K562 (cell line): Measurements from ENCODE around the gene IGFL1. TPM values are rescaled to one million over a fixed set of nuclear protein-coding genes. Genes with fewer than 3 reads are reported as not detected.
A peak's percentile ranks its signal among the peaks of the same experiment; 100 is the strongest.

Experiments
- REST ChIP-seq, 2 experiments: fragments of 450-650 bp; formaldehyde crosslinking in 1 of 2; IDR thresholded peaks; 2 replicates each; pipeline versions ENCODE4 v1.4.0 to v1.6.1; 2014 to 2020; ENCODE audit warnings: mild to moderate bottlenecking in 2 of 2, borderline replicate concordance in 1 of 2, low read depth in 1 of 2
- polyA plus RNA-seq, 8 experiments: library from polyadenylated mRNA; depleted of rRNA in 4 of 8; stranded (reverse) in 5 of 8; unstranded in 3 of 8; fragments of >200 nt; fragmentation: Nextera tagmentation in 2 of 8; fragmentation: Illumina TruSeq in 1 of 8; extraction: Ambion mirVana in 2 of 8; extraction: Trizol in 1 of 8; gene quantifications; 2 replicates each; pipeline versions ENCODE4 v1.2.1 to v1.2.3, GENCODE V29; 2011 to 2014; ENCODE audit warnings: inconsistent platforms in 1 of 8, missing spikeins in 1 of 8
- total RNA-seq, 7 experiments: library from RNA; depleted of rRNA in 6 of 7; stranded (reverse); fragments of >200 nt in 6 of 7; fragmentation: Illumina TruSeq in 2 of 7; extraction: Trizol in 2 of 7; gene quantifications; 2 replicates each; pipeline versions ENCODE4 v1.2.1 to v1.2.3, GENCODE V29; 2011 to 2021; ENCODE audit warnings: low replicate concordance in 1 of 7
- TF ChIP-seq, protein P1 (sequence below): sonication (generic); formaldehyde crosslinking; IDR thresholded peaks from 2 replicates; pipeline ENCODE4 v1.9.0; 2022; ENCODE audit warnings: mild to moderate bottlenecking, missing genetic modification reagents

IGFL1 gene
- total and polyA plus RNA-seq, 9 of the 15 experiments (the other 6 are each of a cell fraction or from before 2014, with no cell fraction given) = not detected

GRCh38 chr19:46205183-46205984 lies 24.2 kb upstream of the IGFL1 start (continued):
- TF ChIP-seq REST (IDR thresholded peaks at IDR 0.05; ENCODE audit: borderline replicate concordance) = no peak
- no peak for TF ChIP-seq REST (CRISPR knock-in tag; IDR thresholded peaks at IDR 0.05; ENCODE audit: low read depth)
- TF ChIP-seq, protein P1, sequence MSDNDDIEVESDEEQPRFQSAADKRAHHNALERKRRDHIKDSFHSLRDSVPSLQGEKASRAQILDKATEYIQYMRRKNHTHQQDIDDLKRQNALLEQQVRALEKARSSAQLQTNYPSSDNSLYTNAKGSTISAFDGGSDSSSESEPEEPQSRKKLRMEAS (CRISPR knock-in tag) = peak; percentile 83
- TF ChIP-seq, all 486 proteins: peak for 30
